ENCODE data around the gene GADL1.

The GADL1 gene

GRCh38 chr3:30914696-30915095, 20.2 kb upstream of the GADL1 start:
- H3K4ac ChIP-seq (ENCODE audit: low read depth in 1 of 2, low read length in 2 of 2): no peak overlapping the region
- H2BK120ac ChIP-seq (ENCODE audit: low read depth, low read length): no peak overlapping the region
- H3K36me3 ChIP-seq (ENCODE audit: control insufficient read depth in 1 of 2, insufficient read depth in 2 of 2, low read depth in 1 of 2, low read length in 2 of 2): no peaks in the 10 kb centered on the region
- H3K79me1 ChIP-seq (replicated peaks; ENCODE audit: low read length, poor library complexity, severe bottlenecking): no peaks in the 10 kb centered on the region
- no peak for DNase-seq
- no peak overlapping the region for H3K4me3 ChIP-seq (ENCODE audit: insufficient read depth in 1 of 2, low read depth in 1 of 2, low read length in 2 of 2)
- H3K23ac ChIP-seq (ENCODE audit: low read length in 2 of 2): no peak overlapping the region
- H3K27ac ChIP-seq (ENCODE audit: low read length, poor library complexity, severe bottlenecking): no peak overlapping the region
- H4K91ac ChIP-seq (ENCODE audit: low read length): no peak overlapping the region
- H2BK12ac ChIP-seq (ENCODE audit: low read length in 2 of 2): no peak overlapping the region
- H3K18ac ChIP-seq (ENCODE audit: low read depth in 1 of 2, low read length in 2 of 2): no peak overlapping the region
- H2BK5ac ChIP-seq (ENCODE audit: low read depth, low read length, poor library complexity, severe bottlenecking): no peak overlapping the region
- H3K14ac ChIP-seq (ENCODE audit: low read length in 2 of 2): no peak overlapping the region
- no peak overlapping the region for H2AK5ac ChIP-seq (ENCODE audit: low read length, severe bottlenecking)
- no peak overlapping the region for H2BK15ac ChIP-seq (ENCODE audit: low read depth, poor library complexity, severe bottlenecking)
- H3K9ac ChIP-seq (ENCODE audit: low read length): no peak overlapping the region
- H3K4me2 ChIP-seq (ENCODE audit: low read length, poor library complexity, severe bottlenecking): no peak overlapping the region
- H3K9me3 ChIP-seq (ENCODE audit: control insufficient read depth, low read length): peaks cover 14% of the 10 kb centered on the region
- 92% methylated on average over 4 of the region's 4 CpGs for whole genome bisulfite sequencing
- H3K4me1 ChIP-seq (ENCODE audit: control insufficient read depth, insufficient read depth, low read depth, low read length): no peaks in the 10 kb centered on the region
- H3K27me3 ChIP-seq (ENCODE audit: control insufficient read depth in 1 of 2, insufficient read depth in 1 of 2, low read length in 2 of 2): peaks cover 0 to 11% of the 10 kb centered on the region in 2 experiments
- H2AFZ ChIP-seq (ENCODE audit: low read depth, low read length): no peak overlapping the region
- no peak overlapping the region for H4K8ac ChIP-seq (ENCODE audit: low read length)

GRCh38 chr3:30913176-30913575, 18.7 kb upstream of the GADL1 start:
- Histone ChIP-seq H3K9me3 (ENCODE audit: control insufficient read depth, low read length) (no peaks in the 10 kb centered on the region), H3K4me2 (ENCODE audit: low read length, poor library complexity, severe bottlenecking) (no peak overlapping the region), H2BK12ac (ENCODE audit: low read length in 2 of 2) (no peak overlapping the region), H3K14ac (ENCODE audit: low read length in 2 of 2) (no peak overlapping the region), H2AFZ (ENCODE audit: low read depth, low read length) (no peak overlapping the region), H3K4me3 (ENCODE audit: insufficient read depth in 1 of 2, low read depth in 1 of 2, low read length in 2 of 2) (no peak overlapping the region), H3K23ac (ENCODE audit: low read length in 2 of 2) (no peak overlapping the region), H3K18ac (ENCODE audit: low read depth in 1 of 2, low read length in 2 of 2) (no peak overlapping the region), H3K27ac (ENCODE audit: low read length, poor library complexity, severe bottlenecking) (no peak overlapping the region), H3K4ac (ENCODE audit: low read depth in 1 of 2, low read length in 2 of 2) (no peak overlapping the region), H3K9ac (ENCODE audit: low read length) (no peak overlapping the region), H4K8ac (ENCODE audit: low read length) (no peak overlapping the region), H3K79me1 (replicated peaks; ENCODE audit: low read length, poor library complexity, severe bottlenecking) (no peaks in the 10 kb centered on the region), H3K36me3 (ENCODE audit: control insufficient read depth in 1 of 2, insufficient read depth in 2 of 2, low read depth in 1 of 2, low read length in 2 of 2) (no peaks in the 10 kb centered on the region), H2BK120ac (ENCODE audit: low read depth, low read length) (no peak overlapping the region), H4K91ac (ENCODE audit: low read length) (no peak overlapping the region), H2BK5ac (ENCODE audit: low read depth, low read length, poor library complexity, severe bottlenecking) (no peak overlapping the region), H3K4me1 (ENCODE audit: control insufficient read depth, insufficient read depth, low read depth, low read length) (no peaks in the 10 kb centered on the region), H2BK15ac (ENCODE audit: low read depth, poor library complexity, severe bottlenecking) (no peak overlapping the region), H3K27me3 (ENCODE audit: control insufficient read depth in 1 of 2, insufficient read depth in 1 of 2, low read length in 2 of 2) (peaks cover 0 to 11% of the 10 kb centered on the region in 2 experiments), H2AK5ac (ENCODE audit: low read length, severe bottlenecking) (no peak overlapping the region)
- no peak for DNase-seq
- 94% methylated on average over 4 of the region's 4 CpGs for WGBS

- H3K79me1 ChIP-seq (replicated peaks; ENCODE audit: low read length, poor library complexity, severe bottlenecking): no peaks in the 10 kb centered on the region
- H3K4me3 ChIP-seq (ENCODE audit: insufficient read depth in 1 of 2, low read depth in 1 of 2, low read length in 2 of 2): no peak overlapping the region
- H3K18ac ChIP-seq (ENCODE audit: low read depth in 1 of 2, low read length in 2 of 2): no peak overlapping the region
- no peaks in the 10 kb centered on the region for H3K9me3 ChIP-seq (ENCODE audit: control insufficient read depth, low read length)
- H3K4me2 ChIP-seq (ENCODE audit: low read length, poor library complexity, severe bottlenecking): no peak overlapping the region
- H3K4ac ChIP-seq (ENCODE audit: low read depth in 1 of 2, low read length in 2 of 2): no peak overlapping the region
- H3K27me3 ChIP-seq (ENCODE audit: control insufficient read depth in 1 of 2, insufficient read depth in 1 of 2, low read length in 2 of 2): peaks cover 0 to 8% of the 10 kb centered on the region in 2 experiments
- no peak overlapping the region for H3K27ac ChIP-seq (ENCODE audit: low read length, poor library complexity, severe bottlenecking)
- no peak overlapping the region for H3K14ac ChIP-seq (ENCODE audit: low read length in 2 of 2)
- no peak overlapping the region for H2BK15ac ChIP-seq (ENCODE audit: low read depth, poor library complexity, severe bottlenecking)
- DNase-seq: no peak
- H2BK120ac ChIP-seq (ENCODE audit: low read depth, low read length): no peak overlapping the region
- H3K23ac ChIP-seq (ENCODE audit: low read length in 2 of 2): no peak overlapping the region
- H2AK5ac ChIP-seq (ENCODE audit: low read length, severe bottlenecking): no peak overlapping the region
- H3K36me3 ChIP-seq (ENCODE audit: control insufficient read depth in 1 of 2, insufficient read depth in 2 of 2, low read depth in 1 of 2, low read length in 2 of 2): no peaks in the 10 kb centered on the region
- no peak overlapping the region for H2BK12ac ChIP-seq (ENCODE audit: low read length in 2 of 2)
- no peak overlapping the region for H3K9ac ChIP-seq (ENCODE audit: low read length)
- H2AFZ ChIP-seq (ENCODE audit: low read depth, low read length): no peak overlapping the region
- H2BK5ac ChIP-seq (ENCODE audit: low read depth, low read length, poor library complexity, severe bottlenecking): no peak overlapping the region
- no peak overlapping the region for H4K91ac ChIP-seq (ENCODE audit: low read length)
- no peak overlapping the region for H4K8ac ChIP-seq (ENCODE audit: low read length)
- no peaks in the 10 kb centered on the region for H3K4me1 ChIP-seq (ENCODE audit: control insufficient read depth, insufficient read depth, low read depth, low read length)
Measured at GRCh38 chr3:30912301-30912700, 17.8 kb upstream of the GADL1 start.

GRCh38 chr3:30908456-30909037, 14.1 kb upstream of the GADL1 start:
- H3K23ac ChIP-seq (ENCODE audit: low read length in 2 of 2): no peak overlapping the region
- no peaks in the 10 kb centered on the region for H3K9me3 ChIP-seq (ENCODE audit: control insufficient read depth, low read length)
- 54% methylated on average over 7 of the region's 7 CpGs for WGBS
- H2BK5ac ChIP-seq (ENCODE audit: low read depth, low read length, poor library complexity, severe bottlenecking): no peak overlapping the region
- H3K4ac ChIP-seq (ENCODE audit: low read depth in 1 of 2, low read length in 2 of 2): no peak overlapping the region
- H3K14ac ChIP-seq (ENCODE audit: low read length in 2 of 2): no peak overlapping the region
- H4K91ac ChIP-seq (ENCODE audit: low read length): no peak overlapping the region
- no peak overlapping the region for H3K18ac ChIP-seq (ENCODE audit: low read depth in 1 of 2, low read length in 2 of 2)
- no peak overlapping the region for H3K27ac ChIP-seq (ENCODE audit: low read length, poor library complexity, severe bottlenecking)
- no peak overlapping the region for H4K8ac ChIP-seq (ENCODE audit: low read length)
- H2BK15ac ChIP-seq (ENCODE audit: low read depth, poor library complexity, severe bottlenecking): no peak overlapping the region
- no peak overlapping the region for H2BK120ac ChIP-seq (ENCODE audit: low read depth, low read length)
- peaks cover 0 to 8% of the 10 kb centered on the region in 2 experiments for H3K27me3 ChIP-seq (ENCODE audit: control insufficient read depth in 1 of 2, insufficient read depth in 1 of 2, low read length in 2 of 2)
- no peaks in the 10 kb centered on the region for H3K36me3 ChIP-seq (ENCODE audit: control insufficient read depth in 1 of 2, insufficient read depth in 2 of 2, low read depth in 1 of 2, low read length in 2 of 2)
- no peak overlapping the region for H2BK12ac ChIP-seq (ENCODE audit: low read length in 2 of 2)
- DNase-seq: no peak
- H2AFZ ChIP-seq (ENCODE audit: low read depth, low read length): no peak overlapping the region
- no peak overlapping the region for H3K9ac ChIP-seq (ENCODE audit: low read length)
- no peak overlapping the region for H2AK5ac ChIP-seq (ENCODE audit: low read length, severe bottlenecking)
- H3K4me3 ChIP-seq (ENCODE audit: insufficient read depth in 1 of 2, low read depth in 1 of 2, low read length in 2 of 2): no peak overlapping the region
- no peak overlapping the region for H3K4me2 ChIP-seq (ENCODE audit: low read length, poor library complexity, severe bottlenecking)
- H3K4me1 ChIP-seq (ENCODE audit: control insufficient read depth, insufficient read depth, low read depth, low read length): no peaks in the 10 kb centered on the region
- H3K79me1 ChIP-seq (replicated peaks; ENCODE audit: low read length, poor library complexity, severe bottlenecking): no peaks in the 10 kb centered on the region

All from mesenchymal stem cell (in vitro differentiated cells and primary cell).